ENCODE results near the gene DNAJB11. TPM values are rescaled to one million over a fixed set of nuclear protein-coding genes. Genes with fewer than 3 reads are reported as not detected.

Gene DNAJB11
- polyA plus RNA-seq, 3 donors = 23.6 to 44.9 (median 40.7) TPM

- no peak within 1 kb of the TSS for H3K27ac ChIP-seq (ENCODE audit: low read depth, low read length)
- 78 to 83% (median 82%) methylated on average over 7 of the region's 7 CpGs for WGBS, 3 donors
Measured at GRCh38 chr3:186612721-186613636, 42.5 kb downstream of the DNAJB11 start, which contains the start of gene AHSG. AHSG (plus strand) TSS chr3:186613060; CDS start chr3:186613142, 82 bp downstream.

- H3K27ac ChIP-seq (ENCODE audit: low read depth, low read length) = no peak overlapping the region
- WGBS, 3 donors = 39 to 54% (median 52%) methylated on average over 4 of the region's 4 CpGs
Measured at GRCh38 chr3:186613637-186614265, 43.2 kb downstream of the DNAJB11 start.

GRCh38 chr3:186614266-186614596 lies 43.7 kb downstream of the DNAJB11 start:
- H3K27ac ChIP-seq (ENCODE audit: low read depth, low read length) = no peak overlapping the region
- 40 to 49% (median 46%) methylated on average over 6 of the region's 6 CpGs for WGBS, 3 donors

- 26 to 31% (median 29%) methylated on average over 16 of the region's 16 CpGs for WGBS, 3 donors
Measured at GRCh38 chr3:186614597-186615483, 44.3 kb downstream of the DNAJB11 start.

GRCh38 chr3:186616299-186616617 lies 45.7 kb downstream of the DNAJB11 start:
- WGBS, 3 donors = 84 to 86% (median 85%) methylated on average over 8 of the region's 8 CpGs

More at GRCh38 chr3:186614597-186615483, 44.3 kb downstream of the DNAJB11 start:
- H3K27ac ChIP-seq (ENCODE audit: low read depth, low read length) = no peak overlapping the region

GRCh38 chr3:186617036-186617946 lies 46.8 kb downstream of the DNAJB11 start:
- no peak overlapping the region for H3K27ac ChIP-seq (ENCODE audit: low read depth, low read length)

More at GRCh38 chr3:186616299-186616617, 45.7 kb downstream of the DNAJB11 start:
- no peak overlapping the region for H3K27ac ChIP-seq (ENCODE audit: low read depth, low read length)

GRCh38 chr3:186618318-186618938 lies 47.9 kb downstream of the DNAJB11 start:
- WGBS, 3 donors = 80 to 90% (median 86%) methylated on average over 8 of the region's 8 CpGs
- H3K27ac ChIP-seq (ENCODE audit: low read depth, low read length) = no peak overlapping the region

More at GRCh38 chr3:186617036-186617946, 46.8 kb downstream of the DNAJB11 start:
- WGBS, 3 donors = 16 to 20% (median 18%) methylated on average over 31 of the region's 31 CpGs

GRCh38 chr3:186619787-186620212 lies 49.3 kb downstream of the DNAJB11 start:
- 87 to 93% (median 90%) methylated on average over 5 of the region's 5 CpGs for WGBS, 3 donors
- no peak overlapping the region for H3K27ac ChIP-seq (ENCODE audit: low read depth, low read length)

- WGBS, 3 donors = 85 to 88% (median 86%) methylated on average over 17 of the region's 17 CpGs
- H3K27ac ChIP-seq (ENCODE audit: low read depth, low read length) = no peak overlapping the region
Measured at GRCh38 chr3:186620213-186621092, 49.9 kb downstream of the DNAJB11 start.

- H3K27ac ChIP-seq (ENCODE audit: low read depth, low read length) = no peak overlapping the region
- 77 to 82% (median 79%) methylated on average over 7 of the region's 7 CpGs for whole genome bisulfite sequencing, 3 donors
Measured at GRCh38 chr3:186621894-186622650, 51.6 kb downstream of the DNAJB11 start.

- WGBS, 3 donors = 43 to 61% (median 48%) methylated on average over 2 of the region's 2 CpGs
- H3K27ac ChIP-seq (ENCODE audit: low read depth, low read length) = no peak overlapping the region
Measured at GRCh38 chr3:186622651-186623310, 52.3 kb downstream of the DNAJB11 start.

- 71 to 84% (median 81%) methylated on average over 4 of the region's 4 CpGs for WGBS, 3 donors
- no peak overlapping the region for H3K27ac ChIP-seq (ENCODE audit: low read depth, low read length)
Measured at GRCh38 chr3:186624598-186624997, 54.1 kb downstream of the DNAJB11 start.

- 63 to 77% (median 67%) methylated on average over 4 of the region's 4 CpGs for WGBS, 3 donors
- no peak overlapping the region for H3K27ac ChIP-seq (ENCODE audit: low read depth, low read length)
Measured at GRCh38 chr3:186625600-186626042, 55.1 kb downstream of the DNAJB11 start.

- no peak overlapping the region for H3K27ac ChIP-seq (ENCODE audit: low read depth, low read length)
- 57 to 65% (median 64%) methylated on average over 7 of the region's 7 CpGs for WGBS, 3 donors
Measured at GRCh38 chr3:186626254-186626847, 55.8 kb downstream of the DNAJB11 start.

Measured in adipose tissue (tissue), 3 donors.